Fibroblast of pulmonary artery (primary cell): ENCODE measurements around the gene BLCAP.

Source experiments
- DNase-seq: peaks from one replicate; pipeline ENCODE4 v3.0.0-alpha.2; 2010; ENCODE audit warnings: low read depth
- H3K4me3 ChIP-seq: replicated peaks from 2 replicates; pipeline ENCODE4 v1.5.1; 2011; ENCODE audit warnings: low read depth, mild to moderate bottlenecking, control low read depth, low read length, moderate library complexity
- TF ChIP-seq, protein P1 (sequence below): IDR thresholded peaks from 2 replicates; pipeline ENCODE4 v1.5.1; 2011; ENCODE audit warnings: mild to moderate bottlenecking, control low read depth, low read length, inconsistent platforms; ENCODE audit errors: missing control alignments

Gene BLCAP

DNA sequence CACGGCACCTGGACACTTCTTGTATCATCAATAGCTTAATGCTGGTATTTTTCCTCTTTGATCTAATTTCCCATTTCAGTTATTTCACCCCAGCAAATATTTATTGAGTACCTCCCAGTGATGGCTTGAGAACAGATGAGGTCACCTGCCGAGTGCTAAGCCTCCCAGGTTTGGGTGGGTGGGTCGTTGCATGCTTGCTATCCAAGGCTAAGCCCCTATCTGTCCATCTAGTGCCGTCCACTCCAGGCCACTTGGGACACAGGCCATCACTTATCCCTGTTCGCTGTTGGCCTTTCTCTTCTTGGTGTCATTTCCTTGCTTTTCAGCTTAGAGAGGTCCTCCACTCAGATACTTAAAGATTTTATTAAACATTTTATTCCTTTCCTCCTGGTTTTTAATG, 17.4 kb downstream of the BLCAP start:
- no peak overlapping the region for H3K4me3 ChIP-seq
- TF ChIP-seq, protein P1, sequence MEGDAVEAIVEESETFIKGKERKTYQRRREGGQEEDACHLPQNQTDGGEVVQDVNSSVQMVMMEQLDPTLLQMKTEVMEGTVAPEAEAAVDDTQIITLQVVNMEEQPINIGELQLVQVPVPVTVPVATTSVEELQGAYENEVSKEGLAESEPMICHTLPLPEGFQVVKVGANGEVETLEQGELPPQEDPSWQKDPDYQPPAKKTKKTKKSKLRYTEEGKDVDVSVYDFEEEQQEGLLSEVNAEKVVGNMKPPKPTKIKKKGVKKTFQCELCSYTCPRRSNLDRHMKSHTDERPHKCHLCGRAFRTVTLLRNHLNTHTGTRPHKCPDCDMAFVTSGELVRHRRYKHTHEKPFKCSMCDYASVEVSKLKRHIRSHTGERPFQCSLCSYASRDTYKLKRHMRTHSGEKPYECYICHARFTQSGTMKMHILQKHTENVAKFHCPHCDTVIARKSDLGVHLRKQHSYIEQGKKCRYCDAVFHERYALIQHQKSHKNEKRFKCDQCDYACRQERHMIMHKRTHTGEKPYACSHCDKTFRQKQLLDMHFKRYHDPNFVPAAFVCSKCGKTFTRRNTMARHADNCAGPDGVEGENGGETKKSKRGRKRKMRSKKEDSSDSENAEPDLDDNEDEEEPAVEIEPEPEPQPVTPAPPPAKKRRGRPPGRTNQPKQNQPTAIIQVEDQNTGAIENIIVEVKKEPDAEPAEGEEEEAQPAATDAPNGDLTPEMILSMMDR, result no peak
- no peak for DNase-seq

DNA sequence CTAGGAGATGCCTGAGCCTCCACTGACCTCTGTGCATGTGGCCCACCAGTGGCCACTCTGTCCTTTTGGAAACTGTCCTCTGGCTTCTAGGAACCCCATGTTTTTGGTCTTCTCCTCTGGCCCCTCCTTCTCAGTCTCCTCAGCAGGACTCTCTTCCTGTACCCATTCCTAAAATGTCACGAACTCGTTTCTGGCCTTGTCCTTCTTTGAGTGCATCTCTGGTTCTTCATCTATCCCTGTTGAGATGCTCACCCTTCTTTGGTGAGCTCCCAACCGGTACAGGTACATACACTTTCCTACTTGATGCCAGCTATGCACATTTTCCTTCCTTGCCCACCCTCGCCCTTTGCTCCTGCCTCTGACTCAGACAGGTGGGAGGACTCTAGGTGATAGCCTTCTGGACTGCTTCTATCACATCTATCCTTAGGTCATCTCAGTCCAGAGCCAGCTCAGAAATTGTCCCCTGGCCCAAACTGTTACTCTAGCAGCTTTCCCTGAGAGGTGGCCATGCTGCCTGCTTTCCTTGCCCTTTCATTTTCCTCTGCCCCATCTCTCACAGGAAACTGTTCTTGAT, 21.4 kb downstream of the BLCAP start:
- H3K4me3 ChIP-seq, result no peak overlapping the region
- TF ChIP-seq, protein P1, result no peak
- no peak for DNase-seq

DNA sequence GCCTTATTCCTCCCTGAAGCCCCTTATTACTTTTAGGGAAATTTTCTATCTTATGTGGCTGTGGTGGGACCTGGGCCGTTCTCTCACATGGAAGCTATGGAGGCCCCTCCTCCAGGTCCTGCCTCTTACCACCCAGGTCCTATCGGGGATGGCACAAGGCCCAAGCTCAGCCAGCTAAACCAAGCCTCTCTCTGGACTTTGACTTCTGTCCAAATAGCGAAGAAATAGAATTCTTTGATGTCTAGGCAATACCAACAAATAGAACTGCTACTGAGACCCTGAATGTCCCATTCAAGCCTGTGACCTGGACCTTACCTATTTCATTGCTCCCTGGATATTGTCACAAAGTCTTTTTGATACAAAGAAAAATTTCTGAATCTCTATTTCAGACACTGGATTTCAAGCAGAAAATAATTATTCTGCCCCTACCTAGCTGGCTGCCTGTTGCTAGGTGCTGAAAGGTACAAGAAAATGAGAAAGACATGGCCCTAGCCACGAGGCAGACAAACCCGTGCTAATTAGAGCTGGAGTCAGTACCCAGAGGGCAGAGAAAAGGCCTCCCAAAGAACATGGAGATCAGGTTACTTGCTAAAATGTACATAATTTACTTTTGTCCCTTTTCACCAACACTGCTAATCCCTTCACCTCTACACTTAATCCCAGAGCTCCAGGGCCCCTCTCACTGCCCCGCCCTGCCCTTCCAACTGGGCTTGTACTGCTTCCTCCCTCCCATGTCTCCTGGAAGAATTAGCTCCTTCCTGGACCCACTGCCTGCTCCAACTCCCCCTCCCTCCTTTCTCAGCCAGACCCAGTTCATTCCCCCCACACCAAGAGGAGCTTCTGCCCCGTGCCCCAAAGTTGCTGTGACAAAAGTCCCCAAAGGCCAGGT, 22.2 kb downstream of the BLCAP start:
- TF ChIP-seq, protein P1, result no peak
- no peak overlapping the region for H3K4me3 ChIP-seq
- no peak for DNase-seq

DNA sequence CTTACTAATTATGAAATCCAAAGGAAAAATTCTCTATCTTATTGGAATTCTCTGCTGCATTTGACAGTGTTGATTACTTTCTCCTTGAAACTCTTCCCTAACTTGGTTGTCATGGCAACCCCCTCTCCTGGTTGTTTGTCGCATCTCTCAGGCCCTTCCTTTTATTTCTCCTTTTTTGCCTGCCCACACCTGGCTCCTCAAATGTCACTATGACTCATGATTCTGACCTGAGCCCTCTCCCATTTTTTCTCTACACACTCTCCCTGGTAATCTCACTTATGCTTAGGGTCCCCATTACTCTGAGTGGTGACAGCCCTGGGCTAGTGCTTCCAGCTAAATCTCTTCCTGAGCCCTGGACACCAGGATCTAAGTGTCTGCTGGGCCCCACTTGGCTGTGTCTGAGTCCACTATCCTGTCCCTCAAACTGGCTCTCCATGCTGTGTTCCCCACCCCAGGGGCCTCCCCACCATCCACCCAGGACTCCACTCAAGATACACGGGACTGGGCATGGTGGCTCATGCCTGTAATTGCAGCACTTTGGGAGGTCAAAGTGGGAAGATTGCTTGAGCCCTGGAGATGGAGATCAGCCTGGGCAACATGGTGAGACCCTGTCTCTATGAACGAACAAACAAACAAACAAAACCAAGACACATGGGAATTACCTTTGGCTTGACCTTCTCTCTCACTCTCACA, 23.1 kb downstream of the BLCAP start:
- no peak for DNase-seq
- TF ChIP-seq, protein P1, result no peak
- H3K4me3 ChIP-seq, result no peak overlapping the region

DNA sequence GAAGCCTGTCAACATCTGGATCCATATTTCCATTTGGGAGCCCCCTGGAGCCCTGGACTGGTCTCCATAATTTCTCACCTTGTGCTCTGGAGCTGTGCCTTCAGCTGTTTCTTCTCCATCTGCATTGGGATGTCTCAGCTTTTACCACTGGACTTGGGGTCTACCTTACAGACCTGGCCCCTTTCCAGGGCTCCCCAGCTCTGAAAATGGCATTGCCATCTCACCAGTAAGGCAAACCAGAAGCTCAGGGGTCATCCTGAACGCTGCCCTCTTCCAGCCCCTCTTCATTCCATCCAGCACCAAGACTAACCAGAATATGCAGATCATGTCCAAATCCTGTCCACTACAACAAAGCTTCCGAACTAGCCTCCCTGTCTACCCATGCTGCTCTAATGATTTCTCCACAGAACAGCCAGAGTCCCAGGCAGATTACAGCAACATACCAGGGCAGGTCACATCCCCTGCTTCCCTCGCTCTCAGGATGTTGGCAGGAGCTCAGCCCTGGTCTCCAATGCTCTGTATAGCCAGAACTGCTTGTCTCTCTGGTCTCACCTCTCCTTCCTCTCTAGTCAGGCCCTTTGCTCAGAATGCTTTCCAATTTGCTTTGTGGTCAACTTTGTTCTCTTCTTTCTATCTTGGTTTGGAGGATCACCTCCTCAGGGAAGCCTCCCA, 24.3 kb downstream of the BLCAP start:
- TF ChIP-seq, protein P1, result no peak
- H3K4me3 ChIP-seq, result no peak overlapping the region
- DNase-seq, result no peak

DNA sequence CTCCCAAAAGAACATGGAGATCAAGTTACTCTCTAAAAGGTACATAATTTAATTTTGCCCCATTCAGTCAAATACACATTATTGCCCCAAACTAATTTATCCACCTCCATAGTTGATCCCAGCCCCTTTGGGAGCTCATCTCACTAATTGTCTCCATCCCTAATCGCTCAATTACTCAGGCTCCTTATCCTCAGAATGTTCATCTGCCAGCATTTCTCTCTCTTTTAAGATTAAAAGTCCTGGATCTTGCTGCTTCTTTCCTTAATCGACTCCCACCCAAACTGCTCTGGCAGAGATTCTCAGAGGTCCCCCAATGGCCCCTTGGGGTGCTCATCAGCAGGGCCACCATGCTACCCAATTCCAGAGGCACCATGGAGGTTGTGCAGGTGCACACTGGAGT, 25.0 kb downstream of the BLCAP start:
- TF ChIP-seq, protein P1, result no peak
- no peak for DNase-seq
- H3K4me3 ChIP-seq, result no peak overlapping the region
